Endodermal cell (in vitro differentiated cells): ENCODE data around the gene RNF212. TPM values are rescaled to one million over a fixed set of nuclear protein-coding genes. Genes with fewer than 3 reads are reported as not detected.

Experiments
- DNase-seq: peaks from one replicate; pipeline ENCODE4 v3.0.0-alpha.2; 2017
- H3K27ac ChIP-seq: 2 replicates; pipeline ENCODE4 v1.5.1; 2013; ENCODE audit warnings: mild to moderate bottlenecking, low read depth, low read length, moderate library complexity
- H3K27me3 ChIP-seq: 2 replicates; pipeline ENCODE4 v1.6.1; 2013; ENCODE audit warnings: mild to moderate bottlenecking, low read length, moderate library complexity; ENCODE audit not compliant: insufficient read depth, control insufficient read depth, poor library complexity, severe bottlenecking
- H3K36me3 ChIP-seq: 2 replicates; pipeline ENCODE4 v1.7.0; 2013; ENCODE audit warnings: mild to moderate bottlenecking, low read length, moderate library complexity; ENCODE audit not compliant: control insufficient read depth, insufficient read depth
- H3K4me1 ChIP-seq: one replicate; pipeline ENCODE4 v1.7.0; 2013; ENCODE audit warnings: low read length; ENCODE audit not compliant: control insufficient read depth, insufficient read depth
- H3K4me3 ChIP-seq: 2 replicates; pipeline ENCODE4 v1.5.1; 2013; ENCODE audit warnings: mild to moderate bottlenecking, low read length, moderate library complexity
- H3K9ac ChIP-seq: 2 replicates; pipeline ENCODE4 v1.6.1; 2013; ENCODE audit warnings: mild to moderate bottlenecking, low read length, moderate library complexity; ENCODE audit not compliant: poor library complexity, severe bottlenecking; ENCODE audit errors: extremely low read depth
- H3K9me3 ChIP-seq: 2 replicates; pipeline ENCODE4 v1.6.1; 2013; ENCODE audit warnings: mild to moderate bottlenecking, low read length, moderate library complexity; ENCODE audit not compliant: control insufficient read depth
- H3K27ac Mint-ChIP-seq: 2 replicates; pipeline ENCODE4 v1.8.0; 2020; ENCODE audit warnings: mixed read lengths
- H3K27me3 Mint-ChIP-seq: 2 replicates; pipeline ENCODE4 v1.8.0; 2021; ENCODE audit warnings: mild to moderate bottlenecking, mixed read lengths; ENCODE audit not compliant: insufficient read depth
- H3K36me3 Mint-ChIP-seq: 2 replicates; pipeline ENCODE4 v1.8.0; 2020; ENCODE audit warnings: low read depth, mixed read lengths
- H3K4me1 Mint-ChIP-seq: 2 replicates; pipeline ENCODE4 v1.8.0; 2020; ENCODE audit warnings: mixed read lengths
- H3K4me3 Mint-ChIP-seq: 2 replicates; pipeline ENCODE4 v1.8.0; 2020; ENCODE audit warnings: mild to moderate bottlenecking, moderate library complexity, mixed read lengths
- H3K9me3 Mint-ChIP-seq: 2 replicates; pipeline ENCODE4 v1.8.0; 2020; ENCODE audit warnings: mild to moderate bottlenecking, mixed read lengths
- WGBS, 2 experiments: methylation state at CpG; one replicate each; pipeline versions ENCODE4 v1.1.5 to v1.1.7; 2013; ENCODE audit warnings: missing lambda C conversion rate in 2 of 2, mixed read lengths in 1 of 2; ENCODE audit not compliant: insufficient coverage in 1 of 2, insufficient read length in 1 of 2; 5-methylcytosine and 5-hydroxymethylcytosine counted together
- total RNA-seq, 2 donors: library from RNA; stranded (reverse); fragmentation: NEBNext Ultra II Directional in 1 of 2; extraction: Animal tissue kit (Norgen Biotek cat#: 25700) in 1 of 2; gene quantifications; 2 replicates in 1 of 2; 3 replicates in 1 of 2; pipeline ENCODE4 v1.2.1, GENCODE V29; 2021
- TF ChIP-seq, protein P1 (sequence below): fragments of 200-600 bp; sonication (generic); conservative IDR thresholded peaks from 2 replicates; pipeline ENCODE4 v1.5.0; 2021; ENCODE audit warnings: antibody characterized with exemption, mild to moderate bottlenecking

RNF212 gene
- total RNA-seq, 2 donors from 2014 or later = 3.4 to 5.6 TPM

DNA sequence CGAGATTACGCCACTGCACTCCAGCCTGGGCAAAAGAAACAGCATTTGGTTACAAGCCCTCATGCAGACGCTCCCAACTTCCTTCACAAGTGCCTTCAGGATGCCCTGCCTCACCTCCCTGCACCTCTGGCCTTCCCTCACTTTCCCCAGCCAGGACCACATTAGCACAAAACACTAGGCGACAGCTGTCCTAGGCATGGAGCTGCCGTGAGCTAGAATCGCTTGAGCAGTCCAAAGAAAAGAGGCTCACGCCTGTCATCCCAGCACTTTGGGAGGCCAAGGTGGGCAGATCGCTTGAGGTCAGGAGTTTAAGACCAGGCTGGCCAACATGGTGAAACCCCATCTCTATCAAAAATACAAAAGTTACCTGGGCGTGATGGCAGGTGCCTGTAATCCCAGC lies 15.8 kb downstream of the RNF212 start:
- H3K4me1 ChIP-seq = no peaks in the 10 kb centered on the region
- Mint-ChIP-seq H3K9me3 (no peaks in the 10 kb centered on the region), H3K4me1 (no peaks in the 10 kb centered on the region), H3K36me3 (no peaks in the 10 kb centered on the region), H3K27me3 (no peaks in the 10 kb centered on the region), H3K27ac (no peak overlapping the region), H3K4me3 (no peak overlapping the region)
- no peaks in the 10 kb centered on the region for H3K9me3 ChIP-seq
- no peak overlapping the region for H3K27ac ChIP-seq
- no peak for DNase-seq
- H3K27me3 ChIP-seq = no peaks in the 10 kb centered on the region
- WGBS, 2 experiments = 86 to 91% methylated on average over 4 to 9 of the region's 9 CpGs
- TF ChIP-seq, protein P1, sequence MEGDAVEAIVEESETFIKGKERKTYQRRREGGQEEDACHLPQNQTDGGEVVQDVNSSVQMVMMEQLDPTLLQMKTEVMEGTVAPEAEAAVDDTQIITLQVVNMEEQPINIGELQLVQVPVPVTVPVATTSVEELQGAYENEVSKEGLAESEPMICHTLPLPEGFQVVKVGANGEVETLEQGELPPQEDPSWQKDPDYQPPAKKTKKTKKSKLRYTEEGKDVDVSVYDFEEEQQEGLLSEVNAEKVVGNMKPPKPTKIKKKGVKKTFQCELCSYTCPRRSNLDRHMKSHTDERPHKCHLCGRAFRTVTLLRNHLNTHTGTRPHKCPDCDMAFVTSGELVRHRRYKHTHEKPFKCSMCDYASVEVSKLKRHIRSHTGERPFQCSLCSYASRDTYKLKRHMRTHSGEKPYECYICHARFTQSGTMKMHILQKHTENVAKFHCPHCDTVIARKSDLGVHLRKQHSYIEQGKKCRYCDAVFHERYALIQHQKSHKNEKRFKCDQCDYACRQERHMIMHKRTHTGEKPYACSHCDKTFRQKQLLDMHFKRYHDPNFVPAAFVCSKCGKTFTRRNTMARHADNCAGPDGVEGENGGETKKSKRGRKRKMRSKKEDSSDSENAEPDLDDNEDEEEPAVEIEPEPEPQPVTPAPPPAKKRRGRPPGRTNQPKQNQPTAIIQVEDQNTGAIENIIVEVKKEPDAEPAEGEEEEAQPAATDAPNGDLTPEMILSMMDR = no peak
- no peak overlapping the region for H3K4me3 ChIP-seq
- H3K9ac ChIP-seq = no peak overlapping the region
- no peaks in the 10 kb centered on the region for H3K36me3 ChIP-seq

GRCh38 chr4:1096841-1097240 lies 16.5 kb downstream of the RNF212 start:
- no peak overlapping the region for H3K4me3 ChIP-seq
- H3K9me3 ChIP-seq = no peaks in the 10 kb centered on the region
- Mint-ChIP-seq H3K27ac (no peak overlapping the region), H3K27me3 (no peaks in the 10 kb centered on the region), H3K4me3 (no peak overlapping the region), H3K4me1 (no peaks in the 10 kb centered on the region), H3K36me3 (no peaks in the 10 kb centered on the region), H3K9me3 (no peaks in the 10 kb centered on the region)
- no peaks in the 10 kb centered on the region for H3K36me3 ChIP-seq
- H3K9ac ChIP-seq = no peak overlapping the region
- TF ChIP-seq, protein P1 = no peak
- WGBS, 2 experiments = 88% methylated on average over 1 to 5 of the region's 5 CpGs
- DNase-seq = no peak
- no peaks in the 10 kb centered on the region for H3K27me3 ChIP-seq
- no peaks in the 10 kb centered on the region for H3K4me1 ChIP-seq
- H3K27ac ChIP-seq = no peak overlapping the region

- Histone ChIP-seq H3K9ac (no peak overlapping the region), H3K9me3 (no peaks in the 10 kb centered on the region), H3K36me3 (no peaks in the 10 kb centered on the region), H3K27me3 (no peaks in the 10 kb centered on the region), H3K4me3 (no peak overlapping the region), H3K27ac (no peak overlapping the region), H3K4me1 (no peaks in the 10 kb centered on the region)
- Mint-ChIP-seq H3K27ac (no peak overlapping the region), H3K4me3 (no peak overlapping the region), H3K9me3 (peaks cover 5% of the 10 kb centered on the region), H3K27me3 (peaks cover 3% of the 10 kb centered on the region), H3K4me1 (no peaks in the 10 kb centered on the region), H3K36me3 (peaks cover under 1% of the 10 kb centered on the region)
- TF ChIP-seq, protein P1 = no peak
- no peak for DNase-seq
- WGBS, 2 experiments = 75 to 86% methylated on average over 2 to 6 of the region's 6 CpGs
Measured at GRCh38 chr4:1094336-1094690, 19.1 kb downstream of the RNF212 start.
